HG02610 (cell line): ENCODE measurements around the gene DAPK1.

Source experiments
- ATAC-seq: cut with Tn5 transposase; IDR thresholded peaks from one replicate; pipeline ENCODE4 v1.9.1; 2021; ENCODE audit warnings: mild to moderate bottlenecking, moderate library complexity; ENCODE audit not compliant: unreplicated experiment

DAPK1 gene

DNA sequence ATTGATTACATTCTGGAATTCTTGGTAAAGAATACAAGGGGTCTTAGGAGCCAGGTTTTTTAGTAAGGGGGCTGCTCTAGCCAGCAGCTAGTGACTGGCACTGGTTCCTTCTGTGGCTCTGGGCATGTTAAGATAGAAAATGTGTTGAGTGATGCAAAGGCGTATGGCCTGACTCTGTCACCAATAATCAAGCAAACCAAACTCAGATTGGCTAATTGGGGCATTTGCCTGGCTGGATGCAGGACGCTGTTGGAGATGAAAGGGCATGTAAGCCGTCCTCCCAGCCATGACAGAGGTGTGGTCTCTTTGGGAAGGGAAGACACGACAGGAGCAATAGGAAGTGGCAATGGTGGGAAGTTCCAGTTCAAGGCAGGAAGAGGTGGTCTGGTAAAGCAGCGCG, 140.6 kb downstream of the DAPK1 start:
- no peak for ATAC-seq

DNA sequence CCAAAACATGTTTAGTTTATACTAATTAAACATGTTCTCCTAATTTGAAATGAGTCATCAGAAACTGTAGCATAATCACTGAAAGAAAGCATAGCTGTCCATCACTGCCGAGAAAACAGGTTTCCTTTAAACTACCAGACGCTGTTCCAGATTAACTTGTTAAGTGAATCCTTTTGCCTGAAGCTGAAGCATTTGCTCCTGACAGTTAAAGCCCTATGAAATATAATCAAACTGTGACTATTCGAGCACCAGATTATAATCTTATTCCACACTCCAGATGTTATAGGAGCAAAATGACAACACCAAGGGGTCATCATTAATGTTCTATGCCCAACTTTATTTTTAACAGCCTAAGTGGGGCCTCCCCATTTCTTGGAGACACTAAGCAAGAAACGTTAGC, 142.3 kb downstream of the DAPK1 start:
- no peak for ATAC-seq

- ATAC-seq = no peak
Measured at GRCh38 chr9:87640385-87640795, 142.7 kb downstream of the DAPK1 start.

GRCh38 chr9:87641067-87641466, 143.4 kb downstream of the DAPK1 start:
- ATAC-seq = no peak

- no peak for ATAC-seq
Measured at GRCh38 chr9:87642330-87643106, 144.9 kb downstream of the DAPK1 start.

- no peak for ATAC-seq
Measured at GRCh38 chr9:87643107-87643650, 145.5 kb downstream of the DAPK1 start.

- ATAC-seq = no peak
Measured at GRCh38 chr9:87643778-87644570, 146.3 kb downstream of the DAPK1 start.

- no peak for ATAC-seq
Measured at GRCh38 chr9:87644659-87645058, 147.0 kb downstream of the DAPK1 start.

DNA sequence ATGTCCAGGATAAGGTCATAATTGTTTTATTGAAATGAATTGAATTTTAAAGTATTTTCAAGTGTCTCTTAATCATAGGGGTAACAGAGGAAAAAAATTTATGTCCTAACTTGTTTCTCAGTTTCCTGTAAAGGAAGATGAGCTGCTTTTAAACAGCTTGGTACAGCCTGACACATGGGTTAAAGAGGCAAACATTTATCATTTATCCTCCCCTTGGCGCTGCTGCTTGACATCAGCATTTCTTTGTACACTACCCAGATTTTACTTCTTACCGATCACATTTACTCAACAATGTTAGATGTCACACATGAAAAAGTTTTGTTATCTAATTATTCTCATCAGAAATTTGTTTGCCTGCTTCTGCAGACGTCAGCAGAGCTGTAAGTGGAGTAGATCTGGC, 148.9 kb downstream of the DAPK1 start:
- no peak for ATAC-seq

GRCh38 chr9:87647114-87647513, 149.4 kb downstream of the DAPK1 start:
- ATAC-seq = no peak

DNA sequence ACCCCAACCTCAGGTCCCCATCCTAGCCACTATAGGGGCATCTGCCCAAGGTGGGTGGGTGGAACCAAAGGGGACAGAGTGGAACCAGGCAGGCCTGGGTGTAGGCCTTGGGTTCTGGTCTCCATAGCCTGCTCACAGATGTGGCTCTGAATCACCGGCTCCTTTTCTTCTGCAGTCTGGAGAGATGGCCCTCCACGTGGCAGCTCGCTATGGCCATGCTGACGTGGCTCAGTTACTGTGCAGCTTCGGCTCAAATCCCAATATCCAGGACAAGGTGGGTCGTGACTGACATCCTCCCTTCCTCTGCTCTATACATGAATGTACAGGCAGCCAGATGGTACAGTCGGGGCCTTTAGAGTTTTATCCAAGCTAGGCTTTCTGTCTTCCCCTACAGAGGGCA, 150.9 kb downstream of the DAPK1 start:
- ATAC-seq = no peak

GRCh38 chr9:87650611-87651295, 153.1 kb downstream of the DAPK1 start:
- ATAC-seq = no peak

- ATAC-seq = no peak
Measured at GRCh38 chr9:87651431-87651830, 153.8 kb downstream of the DAPK1 start.

- ATAC-seq = no peak
Measured at GRCh38 chr9:87653941-87654340, 156.3 kb downstream of the DAPK1 start.

- no peak for ATAC-seq
Measured at GRCh38 chr9:87655731-87656130, 158.1 kb downstream of the DAPK1 start.

- ATAC-seq = no peak
Measured at GRCh38 chr9:87656485-87656884, 158.8 kb downstream of the DAPK1 start.

GRCh38 chr9:87657190-87657589, 159.5 kb downstream of the DAPK1 start:
- ATAC-seq = no peak

GRCh38 chr9:87657893-87658292, 160.2 kb downstream of the DAPK1 start:
- ATAC-seq = no peak

GRCh38 chr9:87658511-87658910, 160.8 kb downstream of the DAPK1 start:
- no peak for ATAC-seq

DNA sequence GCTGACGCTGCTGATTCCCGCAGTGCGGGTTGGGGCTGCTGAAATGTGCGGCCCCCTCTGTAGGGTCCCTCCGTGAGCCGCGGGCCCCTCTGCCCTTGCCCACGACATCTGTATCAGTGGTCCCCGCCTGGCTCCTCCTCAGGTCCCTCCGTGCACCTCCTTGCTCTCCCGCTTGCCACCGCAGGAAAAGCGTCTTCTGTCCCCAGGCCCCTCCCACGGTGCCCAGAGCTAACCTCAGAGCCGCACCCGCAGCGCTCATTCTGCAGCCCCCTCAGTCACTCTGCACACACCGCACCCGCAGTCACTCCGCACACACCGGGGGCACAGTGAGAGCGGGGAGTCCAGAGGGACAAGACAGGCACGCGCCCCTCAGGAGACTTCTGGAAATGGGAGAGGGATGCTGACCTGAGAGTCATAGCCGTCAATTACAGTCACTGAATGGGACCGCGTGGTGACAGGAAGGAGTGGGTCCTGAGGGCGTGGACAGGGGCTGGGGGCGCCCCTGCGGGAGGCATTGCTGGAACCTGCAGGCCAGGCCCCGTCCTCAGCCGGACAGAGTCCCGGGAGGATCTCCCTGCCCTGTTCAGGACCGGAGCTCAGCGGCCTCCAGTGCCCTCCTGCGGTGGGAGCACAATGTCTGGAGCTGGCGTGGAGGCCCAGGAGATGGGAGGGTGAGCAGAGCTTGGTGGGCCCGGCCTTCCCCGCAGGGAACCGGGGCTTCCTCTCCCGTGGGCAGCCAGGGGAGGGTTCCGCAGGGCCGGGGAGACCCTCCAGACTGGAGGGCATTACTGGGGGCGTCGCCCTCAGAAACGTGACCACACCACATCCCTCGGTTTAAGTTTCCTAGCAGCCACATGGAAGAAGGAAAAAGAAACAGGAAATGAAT, 162.1 kb downstream of the DAPK1 start:
- no peak for ATAC-seq
